Right lobe of liver (tissue), 4 donors: ENCODE data around the gene PTPN9.

Source experiments
- POLR2A ChIP-seq: fragments of 450-650 bp; IDR thresholded peaks from one replicate; pipeline ENCODE4 v1.6.1; 2017; ENCODE audit warnings: antibody characterized with exemption, mild to moderate bottlenecking
- TF ChIP-seq, protein P1 (sequence below), 4 donors: fragments of 200-600 bp in 3 of 4; fragments of 450-650 bp in 1 of 4; IDR thresholded peaks; one replicate each; pipeline versions ENCODE4 v1.5.1 to v1.8.0; 2016 to 2022; ENCODE audit warnings: antibody characterized with exemption in 4 of 4, mild to moderate bottlenecking in 2 of 4
- donor health status: DM: no; HTN: no; CAD: no.
- donor health status: DM: no; HTN: no; CAD: no.
- donor health status: DM: no; HTN: yes; CAD: no.

DNA sequence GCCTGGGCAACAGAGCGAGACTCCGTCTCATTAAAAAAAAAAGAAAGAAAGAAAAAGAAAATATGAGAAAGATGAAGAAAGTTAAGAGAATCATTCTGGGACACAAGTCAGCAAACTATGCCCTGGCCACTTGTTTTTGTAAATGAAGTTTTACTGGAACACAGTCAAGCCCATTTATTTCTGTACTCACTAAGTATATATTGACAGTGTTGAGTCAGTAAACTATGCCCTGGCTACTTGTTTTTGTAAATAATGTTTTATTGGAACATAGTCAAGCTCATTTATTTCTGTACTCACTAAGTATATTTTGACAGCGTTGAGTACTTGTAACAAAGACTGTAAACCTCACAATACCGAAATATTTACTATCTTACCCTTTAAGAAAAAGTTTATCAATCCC is 85.4 kb downstream of the PTPN9 start:
- no peak for TF ChIP-seq POLR2A
- TF ChIP-seq, protein P1, sequence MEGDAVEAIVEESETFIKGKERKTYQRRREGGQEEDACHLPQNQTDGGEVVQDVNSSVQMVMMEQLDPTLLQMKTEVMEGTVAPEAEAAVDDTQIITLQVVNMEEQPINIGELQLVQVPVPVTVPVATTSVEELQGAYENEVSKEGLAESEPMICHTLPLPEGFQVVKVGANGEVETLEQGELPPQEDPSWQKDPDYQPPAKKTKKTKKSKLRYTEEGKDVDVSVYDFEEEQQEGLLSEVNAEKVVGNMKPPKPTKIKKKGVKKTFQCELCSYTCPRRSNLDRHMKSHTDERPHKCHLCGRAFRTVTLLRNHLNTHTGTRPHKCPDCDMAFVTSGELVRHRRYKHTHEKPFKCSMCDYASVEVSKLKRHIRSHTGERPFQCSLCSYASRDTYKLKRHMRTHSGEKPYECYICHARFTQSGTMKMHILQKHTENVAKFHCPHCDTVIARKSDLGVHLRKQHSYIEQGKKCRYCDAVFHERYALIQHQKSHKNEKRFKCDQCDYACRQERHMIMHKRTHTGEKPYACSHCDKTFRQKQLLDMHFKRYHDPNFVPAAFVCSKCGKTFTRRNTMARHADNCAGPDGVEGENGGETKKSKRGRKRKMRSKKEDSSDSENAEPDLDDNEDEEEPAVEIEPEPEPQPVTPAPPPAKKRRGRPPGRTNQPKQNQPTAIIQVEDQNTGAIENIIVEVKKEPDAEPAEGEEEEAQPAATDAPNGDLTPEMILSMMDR (IDR thresholded peaks at IDR 0.05), result no peak
